Astrocyte (in vitro differentiated cells and primary cell): Measurements from ENCODE around the gene TPP1.

ENCODE experiments used
- CTCF ChIP-seq: IDR thresholded peaks from 2 replicates; pipeline ENCODE4 v1.5.1; 2011; ENCODE audit warnings: low read depth, mild to moderate bottlenecking, inconsistent platforms, low read length, moderate library complexity; ENCODE audit not compliant: insufficient read depth
- EZH2 ChIP-seq: IDR thresholded peaks from 2 replicates; pipeline ENCODE4 v1.6.1; 2012; ENCODE audit warnings: mild to moderate bottlenecking, low read length, inconsistent platforms; ENCODE audit not compliant: insufficient read depth

GRCh38 chr11:6567371-6567745 lies 51.9 kb downstream of the TPP1 start:
- no peak for TF ChIP-seq CTCF
- no peak for TF ChIP-seq EZH2
